GM18519 (cell line): ENCODE measurements around the gene KDSR.

ENCODE experiments used
- ATAC-seq: cut with Tn5 transposase; IDR thresholded peaks from one replicate; pipeline ENCODE4 v1.9.1; 2021; ENCODE audit warnings: mild to moderate bottlenecking, moderate library complexity; ENCODE audit not compliant: unreplicated experiment, low FRiP score

Gene KDSR

GRCh38 chr18:63367053-63367953, at the start of gene KDSR:
Gene KDSR, minus strand, starts transcription at chr18:63367206. Its CDS starts 88 bp downstream, at chr18:63367118.
- peak; percentile 75 for ATAC-seq

- ATAC-seq, result no peak
Observed at GRCh38 chr18:63412953-63413352, 45.9 kb upstream of the KDSR start.

GRCh38 chr18:63410792-63411191, 43.8 kb upstream of the KDSR start:
- ATAC-seq, result no peak

- ATAC-seq, result no peak
Observed at GRCh38 chr18:63409301-63409700, 42.3 kb upstream of the KDSR start.

GRCh38 chr18:63407734-63408133, 40.7 kb upstream of the KDSR start:
- ATAC-seq, result no peak

- ATAC-seq, result no peak
Observed at GRCh38 chr18:63405986-63406385, 39.0 kb upstream of the KDSR start.

GRCh38 chr18:63402246-63403162, 35.5 kb upstream of the KDSR start:
- ATAC-seq, result no peak

- no peak for ATAC-seq
Observed at GRCh38 chr18:63399300-63399699, 32.3 kb upstream of the KDSR start.

- no peak for ATAC-seq
Observed at GRCh38 chr18:63397349-63397748, 30.3 kb upstream of the KDSR start.

GRCh38 chr18:63395503-63395902, 28.5 kb upstream of the KDSR start:
- no peak for ATAC-seq

GRCh38 chr18:63394954-63395353, 27.9 kb upstream of the KDSR start:
- no peak for ATAC-seq

GRCh38 chr18:63387861-63388260, 20.9 kb upstream of the KDSR start:
- ATAC-seq, result no peak

- no peak for ATAC-seq
Observed at GRCh38 chr18:63382843-63383242, 15.8 kb upstream of the KDSR start.

- no peak for ATAC-seq
Observed at GRCh38 chr18:63379639-63379962, 12.6 kb upstream of the KDSR start.

GRCh38 chr18:63378919-63379638, 12.1 kb upstream of the KDSR start:
- no peak for ATAC-seq

- ATAC-seq, result no peak
Observed at GRCh38 chr18:63377275-63377980, 10.4 kb upstream of the KDSR start.

GRCh38 chr18:63376538-63376937, 9.5 kb upstream of the KDSR start:
- no peak for ATAC-seq

- ATAC-seq, result no peak
Observed at GRCh38 chr18:63374540-63374939, 7.5 kb upstream of the KDSR start.

GRCh38 chr18:63373161-63373560, 6.2 kb upstream of the KDSR start:
- no peak for ATAC-seq

GRCh38 chr18:63368611-63369010, 1.6 kb upstream of the KDSR start:
- ATAC-seq, result no peak
